ENCODE results near the gene BTF3. TPM values are rescaled to one million over a fixed set of nuclear protein-coding genes. Genes with fewer than 3 reads are reported as not detected.

BTF3 gene
- total RNA-seq, 1 experiment from 2014 or later: 861 TPM

- H3K23me2 ChIP-seq (ENCODE audit: insufficient read length, low read depth, low read length, poor library complexity, severe bottlenecking): no peaks in the 10 kb centered on the region
- no CpG with 5 or more reads among the region's 1 CpG for WGBS (ENCODE audit: extremely low coverage, insufficient read length, low lambda C conversion rate)
- Mint-ChIP-seq H3K27me3 (ENCODE audit: low read depth) (peaks cover 7% of the 10 kb centered on the region), H3K4me3 (no peak overlapping the region), H3K4me1 (peaks cover 2 to 9% of the 10 kb centered on the region in 2 experiments; a peak in 2 of 4 replicates), H3K36me3 (ENCODE audit: insufficient read depth in 1 of 3, low read depth in 3 of 3) (no peaks in the 10 kb centered on the region), H3K9me3 (no peaks in the 10 kb centered on the region), H3K27ac (no peak overlapping the region)
- no peak overlapping the region for H2BK12ac ChIP-seq (ENCODE audit: insufficient read length, low read depth, low read length)
- H3K27ac ChIP-seq (ENCODE audit: insufficient read length, low read depth, low read length): no peak overlapping the region
- no peak overlapping the region for H4K8ac ChIP-seq (replicated peaks; ENCODE audit: insufficient read length, low read depth, low read length)
- no peak overlapping the region for H3K23ac ChIP-seq (ENCODE audit: insufficient read length, low read depth, low read length)
- H3K18ac ChIP-seq (ENCODE audit: insufficient read length, low read depth, low read length): no peak overlapping the region
- no peak overlapping the region for H2BK120ac ChIP-seq (ENCODE audit: low read depth, low read length, poor library complexity, severe bottlenecking)
- H3K79me2 ChIP-seq (ENCODE audit: insufficient read depth, low read length): no peaks in the 10 kb centered on the region
- DNase-seq: no peak
- H3K9ac ChIP-seq (ENCODE audit: extremely low read depth, insufficient read length, low read length): no peak overlapping the region
- no peak overlapping the region for H2AK5ac ChIP-seq (ENCODE audit: insufficient read length, low read length)
- no peak overlapping the region for H4K91ac ChIP-seq (ENCODE audit: insufficient read length, low read depth, low read length)
- no peak overlapping the region for H2AFZ ChIP-seq (ENCODE audit: low read length)
- H3K4me1 ChIP-seq (ENCODE audit: insufficient read depth, low read length): no peaks in the 10 kb centered on the region
- H3K9me3 ChIP-seq (ENCODE audit: control insufficient read depth, low read depth, low read length): no peaks in the 10 kb centered on the region
- H3T11ph ChIP-seq (ENCODE audit: low read length): no peak overlapping the region
- H2BK20ac ChIP-seq (ENCODE audit: low read depth, low read length, poor library complexity, severe bottlenecking): no peak overlapping the region
- TF ChIP-seq CTCF (conservative IDR thresholded peaks at IDR 0.05): no peak
- no peak overlapping the region for H2BK15ac ChIP-seq (ENCODE audit: low read depth, low read length)
- no peaks in the 10 kb centered on the region; the same call in 1 of the 2 replicates for H3K27me3 ChIP-seq (ENCODE audit: insufficient read depth, low read length)
- no peaks in the 10 kb centered on the region for H4K20me1 ChIP-seq (ENCODE audit: control insufficient read depth, insufficient read depth, insufficient read length)
- no peak overlapping the region for H3K56ac ChIP-seq (ENCODE audit: insufficient read length, low read depth, low read length)
- H3K79me1 ChIP-seq (ENCODE audit: insufficient read depth, low read depth, low read length, poor library complexity, severe bottlenecking): no peaks in the 10 kb centered on the region
- no peak overlapping the region for H3K4me2 ChIP-seq (ENCODE audit: insufficient read depth, insufficient read length, low read length)
- no peak overlapping the region for H4K5ac ChIP-seq (ENCODE audit: insufficient read length, low read depth, low read length)
- no peak overlapping the region for H3K4ac ChIP-seq (ENCODE audit: low read depth, low read length)
- no peak overlapping the region for H3K14ac ChIP-seq (ENCODE audit: insufficient read depth, low read length)
- H2BK5ac ChIP-seq (ENCODE audit: insufficient read length, low read length): no peak overlapping the region
These were observed 47.1 kb downstream of the BTF3 start for GRCh38 chr5:73545403-73545779.

All from H9 (cell line).